ENCODE measurements around the gene GUCY1B1.

Gene GUCY1B1

GRCh38 chr4:155799794-155800123, 40.9 kb downstream of the GUCY1B1 start:
- Histone ChIP-seq H3K9ac (no peak overlapping the region), H3K4me2 (ENCODE audit: low read length) (no peak overlapping the region), H3K79me2 (no peaks in the 10 kb centered on the region), H3K9me3 (ENCODE audit: control insufficient read depth, low read length) (no peaks in the 10 kb centered on the region), H3K36me3 (ENCODE audit: control insufficient read depth, insufficient read depth, low read length) (no peaks in the 10 kb centered on the region), H3K27ac (no peak overlapping the region), H3K27me3 (ENCODE audit: control insufficient read depth, insufficient read depth, low read length) (no peaks in the 10 kb centered on the region), H3K4me3 (ENCODE audit: low read depth, low read length) (no peak overlapping the region), H2AFZ (no peak overlapping the region), H3K4me1 (no peaks in the 10 kb centered on the region)
- no peak for TF ChIP-seq CTCF (IDR thresholded peaks at IDR 0.05)

- no peaks in the 10 kb centered on the region for H3K36me3 ChIP-seq (ENCODE audit: control insufficient read depth, insufficient read depth, low read length)
- H3K4me2 ChIP-seq (ENCODE audit: low read length), result no peak overlapping the region
- H3K9ac ChIP-seq, result no peak overlapping the region
- no peak overlapping the region for H3K4me3 ChIP-seq (ENCODE audit: low read depth, low read length)
- no peaks in the 10 kb centered on the region for H3K79me2 ChIP-seq
- H3K4me1 ChIP-seq, result no peaks in the 10 kb centered on the region
- TF ChIP-seq CTCF (IDR thresholded peaks at IDR 0.05), result no peak
- no peaks in the 10 kb centered on the region for H3K27me3 ChIP-seq (ENCODE audit: control insufficient read depth, insufficient read depth, low read length)
- no peak overlapping the region for H3K27ac ChIP-seq
- H2AFZ ChIP-seq, result no peak overlapping the region
- H3K9me3 ChIP-seq (ENCODE audit: control insufficient read depth, low read length), result no peaks in the 10 kb centered on the region
Measured at GRCh38 chr4:155800685-155801343, 42.0 kb downstream of the GUCY1B1 start.

DNA sequence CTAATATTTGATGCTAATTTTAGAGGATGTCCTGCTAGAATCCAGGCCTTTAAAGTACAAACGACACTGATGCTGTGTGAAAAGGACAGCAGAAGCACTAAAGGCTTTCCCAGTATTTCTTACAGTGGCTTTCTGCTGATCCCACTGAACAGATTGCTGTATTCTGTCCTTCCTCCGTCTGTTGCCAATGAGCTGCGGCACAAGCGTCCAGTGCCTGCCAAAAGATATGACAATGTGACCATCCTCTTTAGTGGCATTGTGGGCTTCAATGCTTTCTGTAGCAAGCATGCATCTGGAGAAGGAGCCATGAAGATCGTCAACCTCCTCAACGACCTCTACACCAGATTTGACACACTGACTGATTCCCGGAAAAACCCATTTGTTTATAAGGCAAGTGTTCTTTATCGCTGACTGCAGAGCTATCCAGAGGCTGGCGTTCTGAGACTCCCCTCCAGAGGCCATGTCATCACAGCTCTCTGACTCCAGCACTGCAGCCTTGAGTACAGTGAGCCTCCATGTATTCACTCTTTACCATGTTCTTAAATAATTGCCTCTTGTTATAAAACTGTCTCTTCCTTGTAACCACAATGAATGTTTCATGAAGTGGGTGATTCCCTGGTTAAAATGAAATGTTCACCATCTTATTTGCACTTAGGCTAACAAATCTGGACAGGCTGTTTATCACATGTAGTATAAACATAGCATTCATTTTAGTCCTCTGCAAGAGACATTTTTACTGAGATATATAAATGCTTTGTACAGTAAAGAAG, 43.6 kb downstream of the GUCY1B1 start:
- Histone ChIP-seq H3K27me3 (ENCODE audit: control insufficient read depth, insufficient read depth, low read length) (no peaks in the 10 kb centered on the region), H2AFZ (no peak overlapping the region), H3K36me3 (ENCODE audit: control insufficient read depth, insufficient read depth, low read length) (no peaks in the 10 kb centered on the region), H3K27ac (no peak overlapping the region), H3K9me3 (ENCODE audit: control insufficient read depth, low read length) (no peaks in the 10 kb centered on the region), H3K4me2 (ENCODE audit: low read length) (no peak overlapping the region), H3K4me1 (no peaks in the 10 kb centered on the region), H3K4me3 (ENCODE audit: low read depth, low read length) (no peak overlapping the region), H3K9ac (no peak overlapping the region), H3K79me2 (no peaks in the 10 kb centered on the region)
- TF ChIP-seq CTCF (IDR thresholded peaks at IDR 0.05), result no peak

DNA sequence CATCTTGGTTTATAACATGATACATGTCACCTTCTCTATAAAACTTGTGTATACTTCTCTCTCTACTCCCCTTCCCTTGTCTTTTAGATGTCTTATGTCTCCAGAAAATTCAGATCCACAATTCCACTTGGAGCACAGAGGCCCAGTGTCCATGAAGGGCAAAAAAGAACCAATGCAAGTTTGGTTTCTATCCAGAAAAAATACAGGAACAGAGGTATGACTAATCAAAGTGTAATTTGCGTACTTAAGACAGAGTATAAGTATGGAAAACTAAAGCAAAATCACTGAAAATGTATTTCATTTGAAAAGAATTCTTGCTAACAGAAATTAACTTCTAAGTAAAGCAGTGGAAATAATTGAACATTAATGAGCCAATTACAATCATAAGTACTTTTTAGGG, 46.2 kb downstream of the GUCY1B1 start:
- no peak for TF ChIP-seq CTCF (IDR thresholded peaks at IDR 0.05)

DNA sequence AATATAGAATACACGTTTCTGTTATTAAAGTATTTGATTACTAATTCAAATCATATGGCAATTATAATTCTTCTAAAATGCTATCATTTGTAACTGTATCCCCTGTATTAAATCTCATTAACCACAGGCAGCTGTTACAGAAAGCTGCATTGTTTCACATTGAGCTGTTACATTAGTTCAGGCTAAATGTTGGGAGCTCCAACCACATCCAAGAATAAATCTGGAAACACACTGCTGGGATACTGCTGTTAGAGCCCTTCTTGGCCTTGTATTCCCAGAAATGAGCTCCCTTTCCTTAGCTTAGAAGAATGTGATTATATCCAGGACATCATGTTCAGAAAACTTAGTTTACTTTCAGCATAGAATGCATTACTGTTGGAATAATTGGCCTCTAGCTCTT, 48.2 kb downstream of the GUCY1B1 start:
- H3K4me2 ChIP-seq (ENCODE audit: low read length), result no peak overlapping the region
- no peaks in the 10 kb centered on the region for H3K27me3 ChIP-seq (ENCODE audit: control insufficient read depth, insufficient read depth, low read length)
- no peak for TF ChIP-seq CTCF (IDR thresholded peaks at IDR 0.05)
- H3K4me3 ChIP-seq (ENCODE audit: low read depth, low read length), result no peak overlapping the region
- H2AFZ ChIP-seq, result no peak overlapping the region
- no peaks in the 10 kb centered on the region for H3K36me3 ChIP-seq (ENCODE audit: control insufficient read depth, insufficient read depth, low read length)
- no peak overlapping the region for H3K9ac ChIP-seq
- H3K27ac ChIP-seq, result no peak overlapping the region
- no peaks in the 10 kb centered on the region for H3K4me1 ChIP-seq
- no peaks in the 10 kb centered on the region for H3K9me3 ChIP-seq (ENCODE audit: control insufficient read depth, low read length)
- no peaks in the 10 kb centered on the region for H3K79me2 ChIP-seq

More for the DNA sequence above, 46.2 kb downstream of the GUCY1B1 start:
- H3K79me2 ChIP-seq, result no peaks in the 10 kb centered on the region
- H3K4me3 ChIP-seq (ENCODE audit: low read depth, low read length), result no peak overlapping the region
- no peaks in the 10 kb centered on the region for H3K4me1 ChIP-seq
- H3K9me3 ChIP-seq (ENCODE audit: control insufficient read depth, low read length), result no peaks in the 10 kb centered on the region
- H3K4me2 ChIP-seq (ENCODE audit: low read length), result no peak overlapping the region
- H3K36me3 ChIP-seq (ENCODE audit: control insufficient read depth, insufficient read depth, low read length), result no peaks in the 10 kb centered on the region
- H2AFZ ChIP-seq, result no peak overlapping the region
- no peak overlapping the region for H3K27ac ChIP-seq
- no peak overlapping the region for H3K9ac ChIP-seq
- no peaks in the 10 kb centered on the region for H3K27me3 ChIP-seq (ENCODE audit: control insufficient read depth, insufficient read depth, low read length)

Measured in parathyroid adenoma (tissue), 2 donors.